ENCODE data around the gene PTPRC.
"Not testable (repeated sequence)": the region's sequence is repeated elsewhere in the genome, so short reads cannot be mapped to it uniquely, and the experiment has no call there.

The PTPRC gene

GRCh38 chr1:198638894-198639635 lies at the start of gene PTPRC:
TSS of gene PTPRC (plus strand) at chr1:198639040. CDS start at chr1:198639269, 229 bp downstream.
- DNase-seq, result no peak
- intact Hi-C loops (cut with DNase I), result no loop called here

- DNase-seq, result no peak
- intact Hi-C loops (cut with DNase I), result no loop called here
Measured at GRCh38 chr1:198590454-198590853, 48.4 kb upstream of the PTPRC start.

GRCh38 chr1:198595765-198596164 lies 43.1 kb upstream of the PTPRC start:
- intact Hi-C loops (cut with DNase I), result no loop called here

GRCh38 chr1:198597690-198598430 lies 41.0 kb upstream of the PTPRC start:
- no peak for DNase-seq
- intact Hi-C loops (cut with DNase I), result no loop called here

More at GRCh38 chr1:198595765-198596164, 43.1 kb upstream of the PTPRC start:
- no peak for DNase-seq

- intact Hi-C loops (cut with DNase I), result no loop called here
- no peak for DNase-seq
Measured at GRCh38 chr1:198598796-198599321, 40.0 kb upstream of the PTPRC start.

- DNase-seq, result no peak
- intact Hi-C loops (cut with DNase I), result no loop called here
Measured at GRCh38 chr1:198599749-198600148, 39.1 kb upstream of the PTPRC start.

GRCh38 chr1:198600906-198601305 lies 37.9 kb upstream of the PTPRC start:
- DNase-seq, result no peak
- intact Hi-C loops (cut with DNase I), result no loop called here

GRCh38 chr1:198601310-198601709 lies 37.5 kb upstream of the PTPRC start:
- intact Hi-C loops (cut with DNase I); DNase-seq: not testable (repeated sequence)

GRCh38 chr1:198601936-198602889 lies 36.6 kb upstream of the PTPRC start:
- intact Hi-C loops (cut with DNase I), result no loop called here
- DNase-seq, result no peak

GRCh38 chr1:198604975-198605374 lies 33.9 kb upstream of the PTPRC start:
- DNase-seq, result no peak

GRCh38 chr1:198605406-198605805 lies 33.4 kb upstream of the PTPRC start:
- DNase-seq, result no peak
- intact Hi-C loops (cut with DNase I), result no loop called here

More at GRCh38 chr1:198604975-198605374, 33.9 kb upstream of the PTPRC start:
- intact Hi-C loops (cut with DNase I), result no loop called here

- DNase-seq, result no peak
- intact Hi-C loops (cut with DNase I), result no loop called here
Measured at GRCh38 chr1:198606020-198606438, 32.8 kb upstream of the PTPRC start.

- intact Hi-C loops (cut with DNase I), result no loop called here
- DNase-seq, result no peak
Measured at GRCh38 chr1:198607714-198608113, 31.1 kb upstream of the PTPRC start.

- intact Hi-C loops (cut with DNase I), result no loop called here
- DNase-seq, result no peak
Measured at GRCh38 chr1:198610362-198610761, 28.5 kb upstream of the PTPRC start.

GRCh38 chr1:198611219-198611618 lies 27.6 kb upstream of the PTPRC start:
- no peak for DNase-seq
- intact Hi-C loops (cut with DNase I), result no loop called here

- intact Hi-C loops (cut with DNase I), result no loop called here
Measured at GRCh38 chr1:198612471-198613260, 26.2 kb upstream of the PTPRC start.

GRCh38 chr1:198617406-198617805 lies 21.4 kb upstream of the PTPRC start:
- intact Hi-C loops (cut with DNase I), result no loop called here
- no peak for DNase-seq

More at GRCh38 chr1:198612471-198613260, 26.2 kb upstream of the PTPRC start:
- DNase-seq, result no peak

GRCh38 chr1:198619375-198620140 lies 19.3 kb upstream of the PTPRC start:
- no peak for DNase-seq
- intact Hi-C loops (cut with DNase I), result no loop called here
